ENCODE data around the gene VTI1A. TPM values are rescaled to one million over a fixed set of nuclear protein-coding genes. Genes with fewer than 3 reads are reported as not detected.

The VTI1A gene
- total RNA-seq, 1 experiment from 2014 or later, result 18.1 TPM

DNA sequence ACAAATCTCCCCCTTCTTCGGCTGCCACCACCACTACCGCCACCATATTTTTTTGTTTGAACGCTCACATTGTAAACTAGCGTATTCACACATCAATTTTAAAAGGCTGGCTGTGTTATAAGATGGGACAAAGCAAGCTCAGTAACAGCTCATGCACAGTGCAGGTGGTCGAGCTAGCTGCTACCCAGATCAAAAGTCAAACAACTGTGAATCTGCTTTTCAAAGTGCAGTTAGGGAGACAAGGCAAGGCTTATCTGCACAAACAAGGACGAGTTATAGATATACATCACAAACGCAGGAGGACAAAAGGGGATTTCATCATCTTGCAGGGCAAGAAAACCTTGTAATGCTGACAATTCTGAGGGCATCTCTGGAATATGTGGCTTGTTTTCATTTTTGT is 231.6 kb downstream of the VTI1A start:
- no peak overlapping the region for H3K4me3 ChIP-seq
- no peaks in the 10 kb centered on the region for H3F3A ChIP-seq (ENCODE audit: insufficient read depth, low read depth)
- H3K4me2 ChIP-seq, result no peak overlapping the region
- H3K36me3 ChIP-seq (ENCODE audit: low read depth), result no peaks in the 10 kb centered on the region
- no peaks in the 10 kb centered on the region for H3K9me3 ChIP-seq (ENCODE audit: insufficient read depth, low read depth)
- no peaks in the 10 kb centered on the region for H3K27me3 ChIP-seq (ENCODE audit: insufficient read depth, low read depth)
- no peak overlapping the region for H2AFZ ChIP-seq
- H3K27ac ChIP-seq, result no peak overlapping the region
- no TSS peak for BruUV-seq (replicated peaks)
- POLR2A ChIA-PET (ENCODE audit: unreplicated experiment), result no interaction called here
- no peaks in the 10 kb centered on the region for H4K20me1 ChIP-seq (ENCODE audit: insufficient read depth)
- DNase-seq, result no peak
- no peaks in the 10 kb centered on the region for H3K9me2 ChIP-seq (ENCODE audit: insufficient read depth)
- H3K79me2 ChIP-seq (ENCODE audit: low read depth), result no peaks in the 10 kb centered on the region
- CTCF ChIA-PET, result no interaction called here
- H3K4me1 ChIP-seq (replicated peaks; ENCODE audit: insufficient read depth), result no peaks in the 10 kb centered on the region
- TF ChIP-seq EZH2 (IDR thresholded peaks at IDR 0.05; ENCODE audit: low read depth), result no peak
- TF ChIP-seq, protein P1, sequence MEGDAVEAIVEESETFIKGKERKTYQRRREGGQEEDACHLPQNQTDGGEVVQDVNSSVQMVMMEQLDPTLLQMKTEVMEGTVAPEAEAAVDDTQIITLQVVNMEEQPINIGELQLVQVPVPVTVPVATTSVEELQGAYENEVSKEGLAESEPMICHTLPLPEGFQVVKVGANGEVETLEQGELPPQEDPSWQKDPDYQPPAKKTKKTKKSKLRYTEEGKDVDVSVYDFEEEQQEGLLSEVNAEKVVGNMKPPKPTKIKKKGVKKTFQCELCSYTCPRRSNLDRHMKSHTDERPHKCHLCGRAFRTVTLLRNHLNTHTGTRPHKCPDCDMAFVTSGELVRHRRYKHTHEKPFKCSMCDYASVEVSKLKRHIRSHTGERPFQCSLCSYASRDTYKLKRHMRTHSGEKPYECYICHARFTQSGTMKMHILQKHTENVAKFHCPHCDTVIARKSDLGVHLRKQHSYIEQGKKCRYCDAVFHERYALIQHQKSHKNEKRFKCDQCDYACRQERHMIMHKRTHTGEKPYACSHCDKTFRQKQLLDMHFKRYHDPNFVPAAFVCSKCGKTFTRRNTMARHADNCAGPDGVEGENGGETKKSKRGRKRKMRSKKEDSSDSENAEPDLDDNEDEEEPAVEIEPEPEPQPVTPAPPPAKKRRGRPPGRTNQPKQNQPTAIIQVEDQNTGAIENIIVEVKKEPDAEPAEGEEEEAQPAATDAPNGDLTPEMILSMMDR (conservative IDR thresholded peaks at IDR 0.05), result no peak
- intact Hi-C loops (cut with micrococcal nuclease; ENCODE audit: unreplicated experiment), result no loop called here

DNA sequence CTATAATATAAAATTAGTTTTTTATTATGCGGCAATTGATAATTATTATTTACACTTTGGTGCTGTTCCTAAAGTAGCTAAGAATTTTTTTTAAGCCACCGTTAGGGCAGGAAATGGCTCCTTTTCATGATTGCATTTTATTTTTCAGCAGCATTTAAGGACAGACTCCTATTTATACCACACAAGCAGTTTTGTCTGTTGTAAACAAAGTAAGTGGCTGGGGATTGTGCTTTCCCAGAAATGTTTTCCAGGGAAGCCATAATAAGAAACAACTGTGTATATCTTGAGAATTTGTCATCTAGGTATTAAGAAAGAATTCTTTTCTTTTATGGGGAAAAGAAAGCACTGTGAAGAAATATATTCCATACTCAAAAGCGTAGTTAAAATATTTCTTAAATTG is 232.0 kb downstream of the VTI1A start:
- no peaks in the 10 kb centered on the region for H4K20me1 ChIP-seq (ENCODE audit: insufficient read depth)
- intact Hi-C loops (cut with micrococcal nuclease; ENCODE audit: unreplicated experiment), result no loop called here
- H3K4me3 ChIP-seq, result no peak overlapping the region
- no peaks in the 10 kb centered on the region for H3K36me3 ChIP-seq (ENCODE audit: low read depth)
- no peaks in the 10 kb centered on the region for H3K4me1 ChIP-seq (replicated peaks; ENCODE audit: insufficient read depth)
- TF ChIP-seq EZH2 (IDR thresholded peaks at IDR 0.05; ENCODE audit: low read depth), result no peak
- TF ChIP-seq, protein P1 (conservative IDR thresholded peaks at IDR 0.05), result no peak
- no peaks in the 10 kb centered on the region for H3F3A ChIP-seq (ENCODE audit: insufficient read depth, low read depth)
- ChIA-PET CTCF (no interaction called here), POLR2A (ENCODE audit: unreplicated experiment) (no interaction called here)
- H3K9me3 ChIP-seq (ENCODE audit: insufficient read depth, low read depth), result no peaks in the 10 kb centered on the region
- no peaks in the 10 kb centered on the region for H3K9me2 ChIP-seq (ENCODE audit: insufficient read depth)
- BruUV-seq (replicated peaks), result no TSS peak
- no peak for DNase-seq
- H3K27me3 ChIP-seq (ENCODE audit: insufficient read depth, low read depth), result no peaks in the 10 kb centered on the region
- no peak overlapping the region for H3K4me2 ChIP-seq
- no peak overlapping the region for H3K27ac ChIP-seq
- no peak overlapping the region for H2AFZ ChIP-seq
- no peaks in the 10 kb centered on the region for H3K79me2 ChIP-seq (ENCODE audit: low read depth)

DNA sequence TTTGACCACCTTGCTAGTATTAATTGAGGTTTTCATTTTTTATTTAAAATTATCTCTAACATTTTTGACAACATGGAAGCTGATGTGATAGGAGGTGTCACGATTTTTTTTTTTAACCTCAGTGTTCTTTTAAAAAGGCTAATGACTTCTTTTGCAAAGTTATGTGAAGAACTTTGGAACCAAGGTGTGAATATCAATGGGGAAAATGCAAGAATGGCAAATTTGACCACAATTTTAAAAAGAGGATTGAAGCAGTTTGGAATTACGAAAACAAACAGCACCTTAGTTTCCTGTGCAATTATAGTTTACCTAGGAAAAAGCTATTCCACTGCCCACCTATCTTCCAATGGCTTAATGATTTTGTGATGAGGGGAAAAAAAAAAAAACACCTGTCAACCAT is 232.4 kb downstream of the VTI1A start:
- no peaks in the 10 kb centered on the region for H3K36me3 ChIP-seq (ENCODE audit: low read depth)
- H3K79me2 ChIP-seq (ENCODE audit: low read depth), result no peaks in the 10 kb centered on the region
- H3K9me2 ChIP-seq (ENCODE audit: insufficient read depth), result no peaks in the 10 kb centered on the region
- CTCF ChIA-PET, result no interaction called here
- no peak for DNase-seq
- H4K20me1 ChIP-seq (ENCODE audit: insufficient read depth), result no peaks in the 10 kb centered on the region
- intact Hi-C loops (cut with micrococcal nuclease; ENCODE audit: unreplicated experiment), result no loop called here
- no peaks in the 10 kb centered on the region for H3K27me3 ChIP-seq (ENCODE audit: insufficient read depth, low read depth)
- TF ChIP-seq, protein P1 (conservative IDR thresholded peaks at IDR 0.05), result no peak
- no peak for TF ChIP-seq EZH2 (IDR thresholded peaks at IDR 0.05; ENCODE audit: low read depth)
- H3F3A ChIP-seq (ENCODE audit: insufficient read depth, low read depth), result no peaks in the 10 kb centered on the region
- no TSS peak for BruUV-seq (replicated peaks)
- H3K9me3 ChIP-seq (ENCODE audit: insufficient read depth, low read depth), result no peaks in the 10 kb centered on the region
- no peak overlapping the region for H2AFZ ChIP-seq
- POLR2A ChIA-PET (ENCODE audit: unreplicated experiment), result no interaction called here
- no peak overlapping the region for H3K4me3 ChIP-seq
- no peak overlapping the region for H3K27ac ChIP-seq
- H3K4me1 ChIP-seq (replicated peaks; ENCODE audit: insufficient read depth), result no peaks in the 10 kb centered on the region
- H3K4me2 ChIP-seq, result no peak overlapping the region
